ENCODE data around the gene WDR82.

Gene WDR82

DNA sequence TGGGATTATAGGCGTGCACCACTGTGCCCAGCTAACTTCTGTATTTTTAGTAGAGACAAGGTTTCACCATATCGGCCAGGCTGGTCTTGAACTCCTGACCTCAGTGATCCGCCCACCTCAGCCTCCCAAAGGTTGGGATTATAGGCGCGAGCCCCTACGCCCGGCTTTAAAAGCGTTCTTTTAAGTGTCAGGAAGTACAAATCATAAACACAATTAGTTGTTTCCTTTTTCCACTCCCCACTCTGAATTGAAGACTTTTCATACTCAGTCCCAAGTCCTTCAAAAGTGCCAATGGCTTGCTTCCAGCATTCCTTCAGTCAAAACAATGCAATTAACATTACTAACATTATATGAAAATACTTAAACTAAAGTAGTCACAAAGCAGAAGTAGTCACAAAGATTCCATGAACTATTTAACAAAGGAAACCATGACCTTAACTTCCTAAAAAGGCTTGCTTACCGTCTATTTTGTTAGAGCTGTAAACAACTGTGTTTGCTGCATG is 8.1 kb downstream of the WDR82 start:
- H2AFZ ChIP-seq = no peak overlapping the region
- no peaks in the 10 kb centered on the region for H3K36me3 ChIP-seq (ENCODE audit: control insufficient read depth, insufficient read depth, low read length)
- peaks cover 54% of the 10 kb centered on the region for H3K79me2 ChIP-seq
- no peak overlapping the region for H3K9ac ChIP-seq
- TF ChIP-seq, protein P1, sequence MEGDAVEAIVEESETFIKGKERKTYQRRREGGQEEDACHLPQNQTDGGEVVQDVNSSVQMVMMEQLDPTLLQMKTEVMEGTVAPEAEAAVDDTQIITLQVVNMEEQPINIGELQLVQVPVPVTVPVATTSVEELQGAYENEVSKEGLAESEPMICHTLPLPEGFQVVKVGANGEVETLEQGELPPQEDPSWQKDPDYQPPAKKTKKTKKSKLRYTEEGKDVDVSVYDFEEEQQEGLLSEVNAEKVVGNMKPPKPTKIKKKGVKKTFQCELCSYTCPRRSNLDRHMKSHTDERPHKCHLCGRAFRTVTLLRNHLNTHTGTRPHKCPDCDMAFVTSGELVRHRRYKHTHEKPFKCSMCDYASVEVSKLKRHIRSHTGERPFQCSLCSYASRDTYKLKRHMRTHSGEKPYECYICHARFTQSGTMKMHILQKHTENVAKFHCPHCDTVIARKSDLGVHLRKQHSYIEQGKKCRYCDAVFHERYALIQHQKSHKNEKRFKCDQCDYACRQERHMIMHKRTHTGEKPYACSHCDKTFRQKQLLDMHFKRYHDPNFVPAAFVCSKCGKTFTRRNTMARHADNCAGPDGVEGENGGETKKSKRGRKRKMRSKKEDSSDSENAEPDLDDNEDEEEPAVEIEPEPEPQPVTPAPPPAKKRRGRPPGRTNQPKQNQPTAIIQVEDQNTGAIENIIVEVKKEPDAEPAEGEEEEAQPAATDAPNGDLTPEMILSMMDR (IDR thresholded peaks at IDR 0.05) = no peak
- no peaks in the 10 kb centered on the region for H3K9me3 ChIP-seq (ENCODE audit: control insufficient read depth, low read length)
- no peaks in the 10 kb centered on the region for H3K27me3 ChIP-seq (ENCODE audit: control insufficient read depth, insufficient read depth, low read length)
- no peak overlapping the region for H3K4me2 ChIP-seq (ENCODE audit: low read length)
- H3K4me3 ChIP-seq (ENCODE audit: low read depth, low read length) = no peak overlapping the region
- H3K27ac ChIP-seq = no peak overlapping the region
- no peaks in the 10 kb centered on the region for H3K4me1 ChIP-seq

DNA sequence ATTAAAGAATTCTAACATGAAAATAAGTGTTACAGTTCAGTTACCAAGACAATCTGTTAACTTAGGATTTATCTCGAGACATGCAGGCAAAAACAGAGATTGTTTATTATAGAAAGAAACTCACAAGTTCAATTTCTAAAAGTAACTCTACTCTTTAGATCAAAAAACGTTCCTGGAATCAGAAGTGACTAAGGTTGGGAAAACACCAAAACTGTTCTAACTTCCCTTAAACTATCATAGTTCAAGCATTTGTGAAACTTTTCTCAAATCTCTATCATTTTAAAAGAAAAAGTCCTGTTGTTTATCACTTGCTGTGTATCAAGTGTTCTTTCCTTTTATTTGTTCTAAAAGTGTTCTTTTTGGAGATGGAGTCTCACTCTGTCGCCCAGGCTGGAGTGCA is 8.7 kb downstream of the WDR82 start:
- H3K36me3 ChIP-seq (ENCODE audit: control insufficient read depth, insufficient read depth, low read length) = no peaks in the 10 kb centered on the region

DNA sequence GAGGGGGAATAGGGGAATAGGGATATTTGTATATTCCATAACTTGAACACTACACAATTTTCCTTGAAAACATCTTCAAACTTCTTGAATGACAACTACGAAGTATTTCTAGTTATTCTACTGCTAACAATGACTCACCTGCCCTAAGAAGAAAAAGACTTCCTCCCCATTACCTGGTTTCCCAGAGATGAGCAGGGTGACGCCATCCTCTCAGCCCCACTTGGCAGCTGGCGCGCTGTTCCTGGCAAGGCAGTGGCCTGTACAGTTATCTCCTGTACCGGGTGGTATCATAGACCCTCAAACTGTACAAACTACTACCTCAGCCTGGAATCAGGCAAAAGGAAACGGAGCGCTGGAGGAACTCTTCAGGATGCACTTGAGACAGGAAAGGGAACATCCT is 10.4 kb downstream of the WDR82 start:
- Histone ChIP-seq H3K36me3 (ENCODE audit: control insufficient read depth, insufficient read depth, low read length) (no peaks in the 10 kb centered on the region), H2AFZ (no peak overlapping the region), H3K4me1 (no peaks in the 10 kb centered on the region), H3K27ac (no peak overlapping the region), H3K4me2 (ENCODE audit: low read length) (no peak overlapping the region), H3K4me3 (ENCODE audit: low read depth, low read length) (no peak overlapping the region), H3K9ac (no peak overlapping the region), H3K79me2 (peaks cover 48% of the 10 kb centered on the region), H3K9me3 (ENCODE audit: control insufficient read depth, low read length) (no peaks in the 10 kb centered on the region), H3K27me3 (ENCODE audit: control insufficient read depth, insufficient read depth, low read length) (no peaks in the 10 kb centered on the region)
- TF ChIP-seq, protein P1 (IDR thresholded peaks at IDR 0.05) = no peak

More for the DNA sequence above, 8.7 kb downstream of the WDR82 start:
- no peaks in the 10 kb centered on the region for H3K27me3 ChIP-seq (ENCODE audit: control insufficient read depth, insufficient read depth, low read length)
- H3K9me3 ChIP-seq (ENCODE audit: control insufficient read depth, low read length) = no peaks in the 10 kb centered on the region
- TF ChIP-seq, protein P1 (IDR thresholded peaks at IDR 0.05) = no peak
- H3K79me2 ChIP-seq = peaks cover 50% of the 10 kb centered on the region
- H3K27ac ChIP-seq = no peak overlapping the region
- H3K4me1 ChIP-seq = no peaks in the 10 kb centered on the region
- no peak overlapping the region for H3K4me2 ChIP-seq (ENCODE audit: low read length)
- H3K4me3 ChIP-seq (ENCODE audit: low read depth, low read length) = no peak overlapping the region
- H2AFZ ChIP-seq = no peak overlapping the region
- no peak overlapping the region for H3K9ac ChIP-seq

DNA sequence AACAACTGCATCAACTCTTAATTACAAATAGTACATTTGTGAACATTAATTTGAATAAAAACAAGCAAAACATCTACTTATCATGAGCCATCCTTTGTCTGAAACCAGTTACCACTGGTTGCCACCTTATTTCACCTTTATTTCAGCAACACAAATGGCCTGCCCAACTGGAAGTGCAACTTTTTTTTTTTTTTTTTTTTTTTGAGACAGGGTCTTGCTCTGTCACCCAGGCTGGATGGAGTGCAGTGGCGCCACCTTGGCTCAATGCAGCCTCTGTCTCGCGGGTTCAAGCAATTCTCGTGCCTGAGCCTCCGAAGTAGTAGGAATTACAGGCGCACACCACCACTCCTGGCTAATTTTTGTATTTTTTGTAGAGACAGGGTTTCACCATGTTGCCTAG is 13.1 kb downstream of the WDR82 start:
- no peak overlapping the region for H2AFZ ChIP-seq
- TF ChIP-seq, protein P1 (IDR thresholded peaks at IDR 0.05) = no peak

DNA sequence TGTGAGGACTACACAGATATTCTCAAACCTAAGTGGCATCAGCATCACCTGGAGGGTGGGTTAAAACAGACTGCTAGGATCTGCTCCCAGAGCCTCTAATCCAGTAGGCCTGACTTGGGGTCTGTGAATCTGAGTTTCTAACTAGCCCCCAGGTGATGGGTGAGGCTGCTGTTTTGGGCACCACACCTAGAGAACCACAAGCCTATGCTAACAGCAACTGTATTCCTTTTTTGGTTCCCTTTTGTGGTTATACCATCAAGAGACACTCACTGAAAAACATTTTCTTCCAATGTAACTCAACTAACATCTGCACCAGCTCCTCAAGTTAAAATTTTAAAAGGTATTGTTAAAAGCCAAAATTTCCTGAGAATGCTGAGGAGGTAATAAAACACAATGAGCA is 16.0 kb downstream of the WDR82 start:
- no peaks in the 10 kb centered on the region for H3K4me1 ChIP-seq
- no peaks in the 10 kb centered on the region for H3K9me3 ChIP-seq (ENCODE audit: control insufficient read depth, low read length)
- H3K4me2 ChIP-seq (ENCODE audit: low read length) = no peak overlapping the region
- H2AFZ ChIP-seq = no peak overlapping the region
- H3K4me3 ChIP-seq (ENCODE audit: low read depth, low read length) = no peak overlapping the region
- H3K9ac ChIP-seq = no peak overlapping the region
- H3K27ac ChIP-seq = no peak overlapping the region
- H3K79me2 ChIP-seq = peaks cover 20% of the 10 kb centered on the region
- no peaks in the 10 kb centered on the region for H3K36me3 ChIP-seq (ENCODE audit: control insufficient read depth, insufficient read depth, low read length)
- H3K27me3 ChIP-seq (ENCODE audit: control insufficient read depth, insufficient read depth, low read length) = no peaks in the 10 kb centered on the region
- TF ChIP-seq, protein P1 (IDR thresholded peaks at IDR 0.05) = no peak

More for the DNA sequence above, 13.1 kb downstream of the WDR82 start:
- no peaks in the 10 kb centered on the region for H3K36me3 ChIP-seq (ENCODE audit: control insufficient read depth, insufficient read depth, low read length)
- no peak overlapping the region for H3K9ac ChIP-seq
- peaks cover 28% of the 10 kb centered on the region for H3K79me2 ChIP-seq
- H3K4me2 ChIP-seq (ENCODE audit: low read length) = no peak overlapping the region
- no peaks in the 10 kb centered on the region for H3K27me3 ChIP-seq (ENCODE audit: control insufficient read depth, insufficient read depth, low read length)
- H3K27ac ChIP-seq = no peak overlapping the region
- no peaks in the 10 kb centered on the region for H3K4me1 ChIP-seq
- no peak overlapping the region for H3K4me3 ChIP-seq (ENCODE audit: low read depth, low read length)
- H3K9me3 ChIP-seq (ENCODE audit: control insufficient read depth, low read length) = no peaks in the 10 kb centered on the region

Measured in parathyroid adenoma (tissue), 2 donors.